NCI-H2227 (cell line): ENCODE results near the gene ARSG.
"Not testable (repeated sequence)": the region's sequence is repeated elsewhere in the genome, so short reads cannot be mapped to it uniquely, and the experiment has no call there.

ENCODE experiments used
- DNase-seq: peaks from one replicate; lab custom pipeline; 2025; ENCODE audit not compliant: unreplicated experiment; lab: John Stamatoyannopoulos, UW

ARSG gene

GRCh38 chr17:68290955-68291835, at the start of gene ARSG, which contains the start of gene SLC16A6:
Gene ARSG, plus strand, starts transcription at chr17:68291495. Its CDS starts 15,999 bp downstream, at chr17:68307494.
Gene SLC16A6, minus strand, starts transcription at chr17:68291127. Its CDS starts 12,807 bp downstream, at chr17:68278320.
- DNase-seq, result peak; percentile 86

GRCh38 chr17:68246271-68247028, 44.8 kb upstream of the ARSG start:
- no peak for DNase-seq

- peak; percentile 97 for DNase-seq
These were observed 43.7 kb upstream of the ARSG start, which contains the start of gene AMZ2 for GRCh38 chr17:68247445-68248198. Gene AMZ2, plus strand, starts transcription at chr17:68248043. Its CDS starts 2,145 bp downstream, at chr17:68250188.

GRCh38 chr17:68248199-68248825, 43.0 kb upstream of the ARSG start:
- DNase-seq, result peak; percentile 68

GRCh38 chr17:68248891-68249290, 42.4 kb upstream of the ARSG start:
- DNase-seq, result no peak

- no peak for DNase-seq
These were observed 41.9 kb upstream of the ARSG start for GRCh38 chr17:68249354-68249765.

- not testable (repeated sequence) for DNase-seq
These were observed 37.9 kb upstream of the ARSG start for GRCh38 chr17:68253426-68253825.

GRCh38 chr17:68255151-68255550, 36.1 kb upstream of the ARSG start:
- DNase-seq, result no peak

- DNase-seq, result no peak
These were observed 35.4 kb upstream of the ARSG start for GRCh38 chr17:68255731-68256538.

- not testable (repeated sequence) for DNase-seq
These were observed 34.6 kb upstream of the ARSG start for GRCh38 chr17:68256701-68257100.

- no peak for DNase-seq
These were observed 33.4 kb upstream of the ARSG start for GRCh38 chr17:68257934-68258333.

GRCh38 chr17:68258890-68259647, 32.2 kb upstream of the ARSG start:
- not testable (repeated sequence) for DNase-seq

- not testable (repeated sequence) for DNase-seq
These were observed 31.7 kb upstream of the ARSG start for GRCh38 chr17:68259648-68259951.

GRCh38 chr17:68260051-68260762, 31.1 kb upstream of the ARSG start:
- no peak for DNase-seq

- DNase-seq, result not testable (repeated sequence)
These were observed 28.8 kb upstream of the ARSG start for GRCh38 chr17:68262467-68262866.

GRCh38 chr17:68263101-68263681, 28.1 kb upstream of the ARSG start:
- peak; percentile 31 for DNase-seq

GRCh38 chr17:68265833-68266232, 25.5 kb upstream of the ARSG start:
- DNase-seq, result not testable (repeated sequence)

- no peak for DNase-seq
These were observed 17.6 kb upstream of the ARSG start for GRCh38 chr17:68273722-68274121.
